AG20443 (cell line): ENCODE data around the gene CGB3.
"Not testable (repeated sequence)": the region's sequence is repeated elsewhere in the genome, so short reads cannot be mapped to it uniquely, and the experiment has no call there.

ENCODE experiments used
- DNase-seq: peaks from one replicate; pipeline ENCODE4 v3.0.0; 2012; ENCODE audit warnings: low spot score, mixed read lengths

CGB3 gene

DNA sequence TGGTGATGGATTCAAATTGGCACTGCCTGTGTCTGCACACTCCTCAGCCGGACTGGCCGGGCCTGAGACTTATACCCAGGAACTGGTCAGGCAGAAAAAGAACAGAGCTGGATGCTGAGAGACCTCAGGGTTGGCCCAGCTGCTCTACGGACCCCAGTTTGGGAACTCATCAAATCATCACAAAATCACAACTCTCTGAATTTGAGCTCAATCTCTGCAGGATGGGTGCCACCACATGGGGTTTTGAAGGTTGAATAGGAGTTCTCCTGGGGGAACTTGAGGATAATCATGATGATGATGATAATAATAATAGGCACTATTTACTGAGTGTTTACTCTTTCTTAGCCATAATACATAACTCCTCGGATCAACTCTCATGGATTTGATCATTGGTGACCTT, 18.5 kb upstream of the CGB3 start:
- not testable (repeated sequence) for DNase-seq

- peak; percentile 20 for DNase-seq
Measured at GRCh38 chr19:49042177-49042576, 18.0 kb upstream of the CGB3 start.

DNA sequence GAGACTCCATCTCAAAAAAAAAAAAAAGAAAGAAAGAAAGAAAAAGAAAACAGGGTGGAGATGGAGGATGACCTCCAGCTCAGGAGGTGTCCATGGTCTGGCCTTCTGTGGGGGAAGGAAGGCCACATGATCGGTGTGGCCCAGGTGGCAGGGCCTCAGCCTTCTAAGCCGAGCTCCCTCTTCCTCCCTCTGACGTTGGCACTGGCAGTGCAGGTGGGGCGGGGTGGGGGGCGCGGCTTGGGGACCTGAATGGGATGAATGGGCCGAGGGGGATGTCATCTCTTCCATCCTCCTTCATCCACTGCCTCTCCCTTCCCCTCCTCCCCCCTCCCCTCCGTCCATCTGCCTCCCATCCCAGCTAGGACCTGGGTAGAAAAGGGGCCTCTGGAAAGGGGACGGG, 15.6 kb upstream of the CGB3 start:
- DNase-seq = not testable (repeated sequence)

DNA sequence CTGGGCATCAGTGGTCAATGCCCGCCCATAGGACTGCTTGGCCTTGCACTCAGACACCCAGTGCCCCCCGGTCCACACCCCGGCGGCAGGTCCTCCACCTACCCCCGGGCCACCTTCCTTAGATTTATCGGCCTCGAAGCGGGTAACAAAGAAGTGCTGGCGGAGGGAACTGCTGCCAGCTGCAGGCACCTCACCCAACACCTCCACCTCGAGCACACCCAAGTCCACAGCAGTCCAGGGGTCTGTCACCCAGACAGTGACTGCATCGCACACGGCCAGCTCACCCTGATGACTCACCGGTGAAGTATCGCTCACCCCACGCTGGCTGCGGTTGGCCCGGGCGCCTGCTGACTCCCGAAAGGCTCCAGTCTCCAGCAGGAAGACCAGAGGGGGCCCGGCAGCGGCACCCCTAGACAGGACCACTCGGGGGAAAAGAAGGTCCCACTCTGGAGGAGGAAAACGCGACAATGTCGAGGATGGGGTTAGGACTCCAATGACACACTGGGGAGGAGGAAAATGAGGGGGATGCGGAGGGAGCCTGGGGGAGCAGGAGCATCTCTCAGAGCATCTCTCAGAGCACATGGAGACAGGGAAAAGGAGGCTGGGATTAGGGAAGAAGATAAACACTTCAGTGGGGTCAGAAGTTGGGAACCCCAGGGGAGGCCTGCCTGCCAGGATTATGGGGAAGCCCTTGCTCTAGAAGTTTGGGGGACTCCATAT, 14.6 kb upstream of the CGB3 start:
- peak; percentile 65 for DNase-seq

- not testable (repeated sequence) for DNase-seq
Measured at GRCh38 chr19:49038111-49038510, 14.0 kb upstream of the CGB3 start.

DNA sequence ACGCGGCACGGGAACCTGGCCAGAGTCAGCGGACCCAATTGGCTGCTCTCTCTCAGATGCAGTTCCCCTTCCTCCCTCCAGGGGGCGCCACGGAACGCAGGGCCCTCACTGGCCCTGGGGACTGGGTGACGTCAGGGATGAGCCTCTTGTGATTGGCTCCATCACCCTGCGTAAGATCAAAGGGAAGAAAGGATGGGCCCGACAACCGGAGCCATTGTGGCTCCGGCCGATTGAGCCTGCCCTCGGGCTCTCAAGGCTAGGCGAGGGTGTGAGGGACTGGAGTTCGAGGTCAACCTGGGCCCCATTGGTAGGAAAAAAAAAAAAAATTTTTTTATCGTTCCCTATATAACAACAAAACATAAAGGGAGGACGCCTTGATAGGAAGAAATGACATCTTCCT, 12.7 kb upstream of the CGB3 start, which contains the start of gene CGB1:
Gene CGB1 (minus strand): TSS at position 81 of the 400 bp plus-strand sequence. CDS start 184 bp downstream, outside the sequence.
- not testable (repeated sequence) for DNase-seq

GRCh38 chr19:49031642-49032301, 7.6 kb upstream of the CGB3 start, which contains the start of gene CGB2:
Gene CGB2, plus strand, starts transcription at chr19:49031890. Its CDS starts 206 bp downstream, at chr19:49032096.
- DNase-seq = not testable (repeated sequence)

DNA sequence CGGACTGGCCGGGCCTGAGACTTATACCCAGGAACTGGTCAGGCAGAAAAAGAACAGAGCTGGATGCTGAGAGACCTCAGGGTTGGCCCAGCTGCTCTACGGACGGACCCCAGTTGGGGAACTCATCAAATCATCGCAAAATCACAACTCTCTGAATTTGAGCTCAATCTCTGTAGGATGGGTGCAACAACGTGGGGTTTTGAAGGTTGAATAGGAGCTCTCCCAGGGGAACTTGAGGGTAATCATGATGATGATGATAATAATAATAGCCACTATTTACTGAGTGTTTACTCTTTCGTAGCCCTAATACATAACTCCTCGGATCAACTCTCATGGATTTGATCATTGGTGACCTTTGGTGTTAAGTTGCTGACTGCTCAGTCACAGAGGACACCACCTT, 6.2 kb upstream of the CGB3 start:
- not testable (repeated sequence) for DNase-seq

GRCh38 chr19:49029749-49030148, 5.6 kb upstream of the CGB3 start:
- DNase-seq = not testable (repeated sequence)

DNA sequence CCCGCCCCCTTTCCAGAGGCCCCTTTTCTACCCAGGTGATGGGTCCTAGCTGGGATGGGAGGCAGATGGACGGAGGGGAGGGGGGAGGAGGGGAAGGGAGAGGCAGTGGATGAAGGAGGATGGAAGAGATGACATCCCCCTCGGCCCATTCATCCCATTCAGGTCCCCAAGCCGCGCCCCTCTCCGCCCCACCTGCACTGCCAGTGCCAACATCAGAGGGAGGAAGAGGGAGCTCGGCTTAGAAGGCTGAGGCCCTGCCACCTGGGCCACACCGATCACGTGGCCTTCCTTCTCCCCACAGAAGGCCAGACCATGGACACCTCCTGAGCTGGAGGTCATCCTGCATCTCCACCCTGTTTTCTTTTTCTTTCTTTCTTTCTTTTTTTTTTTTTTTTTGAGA, 4.6 kb upstream of the CGB3 start:
- not testable (repeated sequence) for DNase-seq

- DNase-seq = not testable (repeated sequence)
Measured at GRCh38 chr19:49025599-49025998, 1.5 kb upstream of the CGB3 start.

GRCh38 chr19:49025088-49025487, 955 bp upstream of the CGB3 start:
- DNase-seq = not testable (repeated sequence)

- DNase-seq = no peak
Measured at GRCh38 chr19:49022116-49022515, 2.0 kb downstream of the CGB3 start.

GRCh38 chr19:49020931-49021895, 2.9 kb downstream of the CGB3 start:
- DNase-seq = no peak

GRCh38 chr19:49020342-49020741, 3.8 kb downstream of the CGB3 start:
- DNase-seq = no peak

DNA sequence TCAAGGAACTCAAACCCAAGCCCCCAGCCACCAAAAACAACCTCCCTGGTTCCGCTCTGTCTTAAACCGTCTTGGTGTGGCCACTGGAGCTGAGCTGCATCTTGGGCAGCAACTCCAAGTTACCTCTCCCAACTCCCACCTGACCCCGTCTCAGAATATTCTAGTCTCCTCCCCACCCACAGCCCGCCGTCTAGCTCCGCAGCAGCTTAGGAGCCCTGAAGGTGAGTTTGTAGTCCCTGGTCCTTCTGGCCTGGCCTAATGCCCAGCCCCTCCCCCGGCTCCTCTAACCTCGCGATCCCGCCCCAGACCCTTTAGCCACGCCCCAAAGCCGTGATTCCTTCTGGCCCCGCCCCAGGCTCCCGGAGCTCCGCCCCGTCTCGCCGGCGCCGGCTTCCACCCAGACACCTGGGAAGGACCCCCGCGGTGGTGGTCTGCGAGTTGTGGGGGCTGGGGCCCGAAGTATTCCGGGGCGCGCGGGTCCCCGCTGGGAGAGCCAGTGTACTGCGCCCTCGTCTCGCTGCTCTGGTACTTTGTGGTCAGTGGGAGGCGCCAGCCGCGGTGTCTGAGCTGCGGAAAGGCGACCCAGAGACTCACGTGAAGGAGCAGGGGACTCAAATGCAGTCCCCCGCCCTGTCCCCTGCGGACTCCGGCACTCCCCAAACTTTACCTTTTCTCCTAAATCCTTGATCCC, 4.7 kb downstream of the CGB3 start:
- DNase-seq = peak; percentile 72

DNA sequence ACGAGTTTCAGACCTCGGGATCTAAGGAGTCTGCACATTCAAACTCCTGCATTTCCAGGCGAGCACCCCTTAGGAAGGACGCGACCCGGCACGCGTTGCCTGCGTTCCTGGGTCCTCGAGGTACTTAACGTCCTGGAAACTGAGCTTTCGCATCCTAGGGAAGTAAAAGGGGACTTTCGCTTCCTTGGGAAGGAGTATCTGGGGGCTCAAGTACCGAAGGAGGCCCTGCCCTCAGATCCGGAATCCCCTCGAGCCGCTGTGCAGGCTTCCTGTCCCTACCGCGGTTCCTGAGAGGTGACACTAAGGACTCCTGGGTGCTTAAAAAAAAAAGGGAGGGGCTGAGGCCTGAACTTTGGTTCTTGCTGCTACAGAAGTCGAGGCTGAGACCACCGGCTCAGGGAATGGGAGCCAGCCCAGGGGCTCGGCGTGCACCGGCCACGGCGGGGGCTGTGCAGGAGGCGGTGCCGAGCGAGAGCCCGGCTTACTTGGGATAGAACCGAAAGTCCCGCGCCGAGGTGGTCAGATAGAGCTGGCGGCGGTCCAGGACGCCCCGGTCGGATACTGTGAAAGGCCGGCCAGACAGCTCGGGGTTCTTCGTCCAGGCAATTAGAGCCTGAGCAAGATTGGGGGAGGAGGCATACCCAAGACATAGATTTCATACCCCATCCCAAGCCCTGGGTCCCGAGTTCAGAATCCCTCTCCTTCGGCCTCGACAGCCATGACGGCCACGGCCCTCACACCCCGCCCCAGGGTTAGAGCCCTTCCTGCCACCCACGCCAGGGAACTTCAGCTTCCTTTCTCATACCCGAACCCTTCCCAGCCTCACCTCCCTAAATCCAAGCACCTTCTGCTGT, 5.5 kb downstream of the CGB3 start:
- not testable (repeated sequence) for DNase-seq

DNA sequence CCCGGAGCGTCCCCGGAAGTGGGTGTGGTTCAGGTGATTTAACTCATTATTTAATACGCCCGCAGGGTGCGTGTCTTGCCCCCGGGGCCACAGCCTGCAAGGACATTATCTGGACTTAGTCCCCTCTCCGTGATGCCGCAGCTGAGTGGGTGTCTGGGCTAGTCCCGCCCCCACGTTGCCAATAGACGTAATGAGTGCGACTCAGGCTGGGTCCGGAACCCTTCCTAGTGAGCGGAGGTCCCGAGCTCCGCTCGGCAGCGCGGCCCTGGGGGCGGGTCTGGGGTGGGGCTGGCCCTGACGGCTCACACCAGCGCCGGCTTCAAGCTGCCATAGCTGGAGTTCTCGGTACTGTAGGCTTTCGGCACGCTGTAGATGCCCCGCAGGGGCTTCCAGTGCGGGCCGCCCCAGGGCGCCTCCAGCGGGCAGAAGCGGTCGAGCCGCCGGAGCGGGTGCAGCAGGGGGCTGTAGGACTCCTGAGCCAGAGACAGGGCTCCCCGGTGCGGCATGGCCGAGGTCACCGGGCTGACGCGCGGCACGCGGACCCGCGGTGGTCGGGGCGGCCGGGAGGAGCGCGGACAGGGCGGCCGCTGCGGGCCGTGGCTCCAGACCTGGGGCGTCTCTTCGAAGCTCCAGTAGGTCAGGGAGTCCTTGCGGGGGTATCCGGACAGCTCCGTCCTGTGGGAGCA, 6.3 kb downstream of the CGB3 start:
- peak; percentile 87 for DNase-seq

GRCh38 chr19:49017041-49017665, 7.0 kb downstream of the CGB3 start, which contains the start of gene LHB:
Gene LHB, minus strand, starts transcription at chr19:49017091. Its CDS starts 10 bp downstream, at chr19:49017081.
- no peak for DNase-seq
